ENCODE results near the gene TFR2. TPM values are rescaled to one million over a fixed set of nuclear protein-coding genes. Genes with fewer than 3 reads are reported as not detected.
A peak's percentile ranks its signal among the peaks of the same experiment; 100 is the strongest.

TFR2 gene
- total and polyA plus RNA-seq, 2 of the 13 experiments (the other 11 are each of a cell fraction or from before 2014, with no cell fraction given) = 36.9 to 64.2 TPM

DNA sequence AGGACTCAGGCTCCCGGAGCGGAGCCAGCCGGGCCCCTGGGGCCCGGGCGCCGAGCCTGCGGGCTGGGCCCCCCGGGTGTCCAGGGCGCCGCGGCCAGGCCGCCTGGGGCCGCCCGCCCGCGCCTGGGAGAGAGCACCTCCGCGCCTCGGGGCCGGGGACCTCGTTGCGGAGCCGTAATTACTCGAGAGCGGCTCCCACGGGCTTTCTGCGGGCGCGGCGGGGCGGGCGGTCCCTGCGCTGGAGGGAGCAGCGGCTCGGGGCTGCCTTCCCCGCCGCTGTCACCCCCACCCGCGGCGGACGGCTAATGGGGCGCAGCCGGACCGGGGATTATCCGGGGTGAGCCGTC, 33.7 kb upstream of the TFR2 start (continued):
- TF ChIP-seq, protein P1, sequence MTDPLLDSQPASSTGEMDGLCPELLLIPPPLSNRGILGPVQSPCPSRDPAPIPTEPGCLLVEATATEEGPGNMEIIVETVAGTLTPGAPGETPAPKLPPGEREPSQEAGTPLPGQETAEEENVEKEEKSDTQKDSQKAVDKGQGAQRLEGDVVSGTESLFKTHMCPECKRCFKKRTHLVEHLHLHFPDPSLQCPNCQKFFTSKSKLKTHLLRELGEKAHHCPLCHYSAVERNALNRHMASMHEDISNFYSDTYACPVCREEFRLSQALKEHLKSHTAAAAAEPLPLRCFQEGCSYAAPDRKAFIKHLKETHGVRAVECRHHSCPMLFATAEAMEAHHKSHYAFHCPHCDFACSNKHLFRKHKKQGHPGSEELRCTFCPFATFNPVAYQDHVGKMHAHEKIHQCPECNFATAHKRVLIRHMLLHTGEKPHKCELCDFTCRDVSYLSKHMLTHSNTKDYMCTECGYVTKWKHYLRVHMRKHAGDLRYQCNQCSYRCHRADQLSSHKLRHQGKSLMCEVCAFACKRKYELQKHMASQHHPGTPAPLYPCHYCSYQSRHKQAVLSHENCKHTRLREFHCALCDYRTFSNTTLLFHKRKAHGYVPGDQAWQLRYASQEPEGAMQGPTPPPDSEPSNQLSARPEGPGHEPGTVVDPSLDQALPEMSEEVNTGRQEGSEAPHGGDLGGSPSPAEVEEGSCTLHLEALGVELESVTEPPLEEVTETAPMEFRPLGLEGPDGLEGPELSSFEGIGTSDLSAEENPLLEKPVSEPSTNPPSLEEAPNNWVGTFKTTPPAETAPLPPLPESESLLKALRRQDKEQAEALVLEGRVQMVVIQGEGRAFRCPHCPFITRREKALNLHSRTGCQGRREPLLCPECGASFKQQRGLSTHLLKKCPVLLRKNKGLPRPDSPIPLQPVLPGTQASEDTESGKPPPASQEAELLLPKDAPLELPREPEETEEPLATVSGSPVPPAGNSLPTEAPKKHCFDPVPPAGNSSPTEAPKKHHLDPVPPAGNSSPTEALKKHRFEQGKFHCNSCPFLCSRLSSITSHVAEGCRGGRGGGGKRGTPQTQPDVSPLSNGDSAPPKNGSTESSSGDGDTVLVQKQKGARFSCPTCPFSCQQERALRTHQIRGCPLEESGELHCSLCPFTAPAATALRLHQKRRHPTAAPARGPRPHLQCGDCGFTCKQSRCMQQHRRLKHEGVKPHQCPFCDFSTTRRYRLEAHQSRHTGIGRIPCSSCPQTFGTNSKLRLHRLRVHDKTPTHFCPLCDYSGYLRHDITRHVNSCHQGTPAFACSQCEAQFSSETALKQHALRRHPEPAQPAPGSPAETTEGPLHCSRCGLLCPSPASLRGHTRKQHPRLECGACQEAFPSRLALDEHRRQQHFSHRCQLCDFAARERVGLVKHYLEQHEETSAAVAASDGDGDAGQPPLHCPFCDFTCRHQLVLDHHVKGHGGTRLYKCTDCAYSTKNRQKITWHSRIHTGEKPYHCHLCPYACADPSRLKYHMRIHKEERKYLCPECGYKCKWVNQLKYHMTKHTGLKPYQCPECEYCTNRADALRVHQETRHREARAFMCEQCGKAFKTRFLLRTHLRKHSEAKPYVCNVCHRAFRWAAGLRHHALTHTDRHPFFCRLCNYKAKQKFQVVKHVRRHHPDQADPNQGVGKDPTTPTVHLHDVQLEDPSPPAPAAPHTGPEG (CRISPR knock-in tag; IDR thresholded peaks at IDR 0.05) = 0 out of 2 replicates have a peak, but pooled peaks have one; percentile 34
- 0 out of 2 replicates have a peak, but pooled peaks have one; percentile 7 for TF ChIP-seq RAD21 (CRISPR knock-in tag; IDR thresholded peaks at IDR 0.05)
- TF ChIP-seq RCOR2 (CRISPR knock-in tag; IDR thresholded peaks at IDR 0.05) = no peak
- TF ChIP-seq, protein P2, sequence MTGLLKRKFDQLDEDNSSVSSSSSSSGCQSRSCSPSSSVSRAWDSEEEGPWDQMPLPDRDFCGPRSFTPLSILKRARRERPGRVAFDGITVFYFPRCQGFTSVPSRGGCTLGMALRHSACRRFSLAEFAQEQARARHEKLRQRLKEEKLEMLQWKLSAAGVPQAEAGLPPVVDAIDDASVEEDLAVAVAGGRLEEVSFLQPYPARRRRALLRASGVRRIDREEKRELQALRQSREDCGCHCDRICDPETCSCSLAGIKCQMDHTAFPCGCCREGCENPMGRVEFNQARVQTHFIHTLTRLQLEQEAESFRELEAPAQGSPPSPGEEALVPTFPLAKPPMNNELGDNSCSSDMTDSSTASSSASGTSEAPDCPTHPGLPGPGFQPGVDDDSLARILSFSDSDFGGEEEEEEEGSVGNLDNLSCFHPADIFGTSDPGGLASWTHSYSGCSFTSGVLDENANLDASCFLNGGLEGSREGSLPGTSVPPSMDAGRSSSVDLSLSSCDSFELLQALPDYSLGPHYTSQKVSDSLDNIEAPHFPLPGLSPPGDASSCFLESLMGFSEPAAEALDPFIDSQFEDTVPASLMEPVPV (CRISPR knock-in tag; IDR thresholded peaks at IDR 0.05) = no peak
- TF ChIP-seq, protein P3, sequence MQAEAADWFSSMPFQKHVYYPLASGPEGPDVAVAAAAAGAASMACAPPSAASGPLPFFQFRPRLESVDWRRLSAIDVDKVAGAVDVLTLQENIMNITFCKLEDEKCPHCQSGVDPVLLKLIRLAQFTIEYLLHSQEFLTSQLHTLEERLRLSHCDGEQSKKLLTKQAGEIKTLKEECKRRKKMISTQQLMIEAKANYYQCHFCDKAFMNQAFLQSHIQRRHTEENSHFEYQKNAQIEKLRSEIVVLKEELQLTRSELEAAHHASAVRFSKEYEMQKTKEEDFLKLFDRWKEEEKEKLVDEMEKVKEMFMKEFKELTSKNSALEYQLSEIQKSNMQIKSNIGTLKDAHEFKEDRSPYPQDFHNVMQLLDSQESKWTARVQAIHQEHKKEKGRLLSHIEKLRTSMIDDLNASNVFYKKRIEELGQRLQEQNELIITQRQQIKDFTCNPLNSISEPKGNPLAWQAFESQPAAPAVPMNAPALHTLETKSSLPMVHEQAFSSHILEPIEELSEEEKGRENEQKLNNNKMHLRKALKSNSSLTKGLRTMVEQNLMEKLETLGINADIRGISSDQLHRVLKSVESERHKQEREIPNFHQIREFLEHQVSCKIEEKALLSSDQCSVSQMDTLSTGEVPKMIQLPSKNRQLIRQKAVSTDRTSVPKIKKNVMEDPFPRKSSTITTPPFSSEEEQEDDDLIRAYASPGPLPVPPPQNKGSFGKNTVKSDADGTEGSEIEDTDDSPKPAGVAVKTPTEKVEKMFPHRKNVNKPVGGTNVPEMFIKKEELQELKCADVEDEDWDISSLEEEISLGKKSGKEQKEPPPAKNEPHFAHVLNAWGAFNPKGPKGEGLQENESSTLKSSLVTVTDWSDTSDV (CRISPR knock-in tag; IDR thresholded peaks at IDR 0.05) = no peak
- TF ChIP-seq ZNF713 (CRISPR knock-in tag; IDR thresholded peaks at IDR 0.05) = no peak
- no peak for TF ChIP-seq EEA1 (CRISPR knock-in tag; IDR thresholded peaks at IDR 0.05; ENCODE audit: borderline replicate concordance)
- TF ChIP-seq KLF6 (CRISPR knock-in tag; IDR thresholded peaks at IDR 0.05) = no peak
- TF ChIP-seq, protein P4, sequence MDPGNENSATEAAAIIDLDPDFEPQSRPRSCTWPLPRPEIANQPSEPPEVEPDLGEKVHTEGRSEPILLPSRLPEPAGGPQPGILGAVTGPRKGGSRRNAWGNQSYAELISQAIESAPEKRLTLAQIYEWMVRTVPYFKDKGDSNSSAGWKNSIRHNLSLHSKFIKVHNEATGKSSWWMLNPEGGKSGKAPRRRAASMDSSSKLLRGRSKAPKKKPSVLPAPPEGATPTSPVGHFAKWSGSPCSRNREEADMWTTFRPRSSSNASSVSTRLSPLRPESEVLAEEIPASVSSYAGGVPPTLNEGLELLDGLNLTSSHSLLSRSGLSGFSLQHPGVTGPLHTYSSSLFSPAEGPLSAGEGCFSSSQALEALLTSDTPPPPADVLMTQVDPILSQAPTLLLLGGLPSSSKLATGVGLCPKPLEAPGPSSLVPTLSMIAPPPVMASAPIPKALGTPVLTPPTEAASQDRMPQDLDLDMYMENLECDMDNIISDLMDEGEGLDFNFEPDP (CRISPR knock-in tag; conservative IDR thresholded peaks at IDR 0.05) = no peak
- peak; percentile 96 for TF ChIP-seq GZF1 (CRISPR knock-in tag; IDR thresholded peaks at IDR 0.05)
- TF ChIP-seq, protein P5, sequence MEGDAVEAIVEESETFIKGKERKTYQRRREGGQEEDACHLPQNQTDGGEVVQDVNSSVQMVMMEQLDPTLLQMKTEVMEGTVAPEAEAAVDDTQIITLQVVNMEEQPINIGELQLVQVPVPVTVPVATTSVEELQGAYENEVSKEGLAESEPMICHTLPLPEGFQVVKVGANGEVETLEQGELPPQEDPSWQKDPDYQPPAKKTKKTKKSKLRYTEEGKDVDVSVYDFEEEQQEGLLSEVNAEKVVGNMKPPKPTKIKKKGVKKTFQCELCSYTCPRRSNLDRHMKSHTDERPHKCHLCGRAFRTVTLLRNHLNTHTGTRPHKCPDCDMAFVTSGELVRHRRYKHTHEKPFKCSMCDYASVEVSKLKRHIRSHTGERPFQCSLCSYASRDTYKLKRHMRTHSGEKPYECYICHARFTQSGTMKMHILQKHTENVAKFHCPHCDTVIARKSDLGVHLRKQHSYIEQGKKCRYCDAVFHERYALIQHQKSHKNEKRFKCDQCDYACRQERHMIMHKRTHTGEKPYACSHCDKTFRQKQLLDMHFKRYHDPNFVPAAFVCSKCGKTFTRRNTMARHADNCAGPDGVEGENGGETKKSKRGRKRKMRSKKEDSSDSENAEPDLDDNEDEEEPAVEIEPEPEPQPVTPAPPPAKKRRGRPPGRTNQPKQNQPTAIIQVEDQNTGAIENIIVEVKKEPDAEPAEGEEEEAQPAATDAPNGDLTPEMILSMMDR (CRISPR knock-in tag; IDR thresholded peaks at IDR 0.05) = no peak
